ENCODE results near the gene EDIL3. TPM values are rescaled to one million over a fixed set of nuclear protein-coding genes. Genes with fewer than 3 reads are reported as not detected.

The EDIL3 gene
- total RNA-seq, 1 experiment from 2014 or later: not detected

DNA sequence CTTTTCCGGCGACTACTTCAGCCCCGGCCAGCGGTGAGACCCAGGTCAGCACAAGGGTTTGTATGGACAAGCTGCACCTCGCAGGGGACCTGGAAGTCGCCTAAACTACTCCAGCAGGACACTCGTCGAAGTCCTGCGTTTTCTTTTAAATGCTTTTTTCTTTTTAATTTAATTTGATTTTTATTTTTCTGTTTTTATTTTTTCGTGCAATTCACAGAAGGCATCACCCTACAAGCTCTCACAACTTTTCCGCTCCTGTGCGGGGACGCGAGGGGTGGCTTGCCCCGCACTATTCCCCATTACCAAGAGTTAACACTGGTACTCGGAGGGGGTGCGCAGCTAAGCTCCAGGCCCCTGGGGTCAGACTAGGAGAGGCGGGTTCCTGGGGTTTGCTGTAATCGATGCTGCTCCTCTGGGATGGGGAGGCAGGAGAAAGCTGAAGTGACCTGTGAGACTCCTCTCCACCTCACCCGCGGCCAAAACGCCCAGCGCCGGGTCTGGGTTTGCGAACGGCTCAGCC lies 1.3 kb downstream of the EDIL3 start:
- Histone ChIP-seq H3K4me1 (no peaks in the 10 kb centered on the region), H3K36me3 (ENCODE audit: control insufficient read depth, insufficient read depth, low read length) (no peaks in the 10 kb centered on the region), H3K9me3 (no peaks in the 10 kb centered on the region), H3K4me3 (ENCODE audit: low read depth, low read length) (no peak overlapping the region), H3K27me3 (replicated peaks; ENCODE audit: control insufficient read depth, insufficient read depth, low read length) (no peaks in the 10 kb centered on the region)
- BruUV-seq (replicated peaks): no TSS peak
- TF ChIP-seq, protein P1, sequence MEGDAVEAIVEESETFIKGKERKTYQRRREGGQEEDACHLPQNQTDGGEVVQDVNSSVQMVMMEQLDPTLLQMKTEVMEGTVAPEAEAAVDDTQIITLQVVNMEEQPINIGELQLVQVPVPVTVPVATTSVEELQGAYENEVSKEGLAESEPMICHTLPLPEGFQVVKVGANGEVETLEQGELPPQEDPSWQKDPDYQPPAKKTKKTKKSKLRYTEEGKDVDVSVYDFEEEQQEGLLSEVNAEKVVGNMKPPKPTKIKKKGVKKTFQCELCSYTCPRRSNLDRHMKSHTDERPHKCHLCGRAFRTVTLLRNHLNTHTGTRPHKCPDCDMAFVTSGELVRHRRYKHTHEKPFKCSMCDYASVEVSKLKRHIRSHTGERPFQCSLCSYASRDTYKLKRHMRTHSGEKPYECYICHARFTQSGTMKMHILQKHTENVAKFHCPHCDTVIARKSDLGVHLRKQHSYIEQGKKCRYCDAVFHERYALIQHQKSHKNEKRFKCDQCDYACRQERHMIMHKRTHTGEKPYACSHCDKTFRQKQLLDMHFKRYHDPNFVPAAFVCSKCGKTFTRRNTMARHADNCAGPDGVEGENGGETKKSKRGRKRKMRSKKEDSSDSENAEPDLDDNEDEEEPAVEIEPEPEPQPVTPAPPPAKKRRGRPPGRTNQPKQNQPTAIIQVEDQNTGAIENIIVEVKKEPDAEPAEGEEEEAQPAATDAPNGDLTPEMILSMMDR (IDR thresholded peaks at IDR 0.05; ENCODE audit: insufficient read depth in 1 of 2, low read depth in 1 of 2, low read length in 1 of 2, severe bottlenecking in 1 of 2, unreplicated experiment in 1 of 2): no peak
- no peak for DNase-seq
- Mint-ChIP-seq H3K4me3 (ENCODE audit: unreplicated experiment) (peak overlapping the region; percentile 68), H3K27me3 (ENCODE audit: insufficient read depth, unreplicated experiment) (peaks cover 23% of the 10 kb centered on the region), H3K36me3 (ENCODE audit: insufficient read depth, unreplicated experiment) (no peaks in the 10 kb centered on the region), H3K27ac (ENCODE audit: unreplicated experiment) (no peak overlapping the region), H3K9me3 (ENCODE audit: unreplicated experiment) (no peaks in the 10 kb centered on the region), H3K4me1 (ENCODE audit: low read depth, unreplicated experiment) (peaks cover 6% of the 10 kb centered on the region)
- intact Hi-C loops (cut with micrococcal nuclease; ENCODE audit: unreplicated experiment): loop anchor here (2.0 to 5.0 kb wide), 2 partner anchors 54 to 665 kb away; no protein-coding TSS in a partner anchor
- ChIA-PET CTCF (no interaction called here), POLR2A (no interaction called here)

DNA sequence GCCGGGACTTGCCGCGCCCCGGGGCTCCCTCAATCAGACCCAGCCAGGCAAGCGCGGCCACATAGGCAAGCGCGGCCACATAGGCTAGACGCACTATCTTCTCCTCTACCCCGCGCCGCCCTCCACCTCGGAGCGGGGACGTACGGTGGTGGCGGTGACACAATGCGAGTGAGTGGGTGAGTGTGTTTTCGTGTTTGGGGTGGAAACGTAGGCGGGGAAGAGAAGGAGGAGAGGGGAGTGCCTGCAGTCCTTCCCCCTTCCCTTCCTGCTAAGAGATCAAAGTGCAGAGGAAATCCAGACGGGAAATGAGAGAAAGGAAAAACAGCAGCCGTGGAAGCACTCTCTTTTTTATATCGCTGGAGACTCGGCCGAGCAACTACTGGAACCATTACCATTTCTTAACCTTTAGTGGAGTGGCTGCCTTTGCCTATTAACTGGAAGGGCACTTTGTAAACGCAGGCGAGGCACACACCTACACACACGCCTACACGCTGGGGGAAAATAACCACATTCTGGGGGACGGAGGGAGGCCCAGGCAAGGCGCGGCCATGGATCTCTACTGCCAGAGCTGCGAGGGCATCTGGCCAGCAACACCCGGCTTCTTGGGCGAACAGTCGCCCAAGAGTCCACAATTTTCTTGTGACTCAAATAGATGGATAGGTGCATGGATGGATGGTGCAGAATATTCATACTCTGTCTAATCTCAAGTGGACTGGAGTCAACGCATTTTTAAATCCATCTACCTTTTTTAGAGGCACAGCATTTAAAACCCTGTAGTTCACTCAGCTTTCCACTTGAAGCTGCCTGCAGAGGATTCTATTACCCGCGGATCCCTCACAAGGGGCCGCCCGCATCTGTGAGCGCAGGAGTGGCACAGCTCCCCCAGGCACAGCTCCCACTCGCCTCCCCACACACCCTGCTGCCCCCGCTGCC lies 2.1 kb downstream of the EDIL3 start:
- H3K9me3 Mint-ChIP-seq (ENCODE audit: unreplicated experiment): no peaks in the 10 kb centered on the region
- H3K4me1 ChIP-seq: no peaks in the 10 kb centered on the region
- H3K27me3 Mint-ChIP-seq (ENCODE audit: insufficient read depth, unreplicated experiment): peaks cover 23% of the 10 kb centered on the region
- H3K27ac Mint-ChIP-seq (ENCODE audit: unreplicated experiment): no peak overlapping the region
- intact Hi-C loops (cut with micrococcal nuclease; ENCODE audit: unreplicated experiment): loop anchor here (2.0 to 5.0 kb wide), 2 partner anchors 55 to 664 kb away; no protein-coding TSS in a partner anchor
- no peaks in the 10 kb centered on the region for H3K36me3 Mint-ChIP-seq (ENCODE audit: insufficient read depth, unreplicated experiment)
- no peaks in the 10 kb centered on the region for H3K36me3 ChIP-seq (ENCODE audit: control insufficient read depth, insufficient read depth, low read length)
- POLR2A ChIA-PET: no interaction called here
- no peaks in the 10 kb centered on the region for H3K27me3 ChIP-seq (replicated peaks; ENCODE audit: control insufficient read depth, insufficient read depth, low read length)
- BruUV-seq (replicated peaks): no TSS peak
- TF ChIP-seq, protein P1 (IDR thresholded peaks at IDR 0.05; ENCODE audit: insufficient read depth in 1 of 2, low read depth in 1 of 2, low read length in 1 of 2, severe bottlenecking in 1 of 2, unreplicated experiment in 1 of 2): no peak
- peaks cover 6% of the 10 kb centered on the region for H3K4me1 Mint-ChIP-seq (ENCODE audit: low read depth, unreplicated experiment)
- H3K9me3 ChIP-seq: no peaks in the 10 kb centered on the region
- H3K4me3 ChIP-seq (ENCODE audit: low read depth, low read length): peak overlapping the region; percentile 29
- CTCF ChIA-PET: no interaction called here
- peak; percentile 45 to 52 for DNase-seq
- peak overlapping the region; percentile 68 for H3K4me3 Mint-ChIP-seq (ENCODE audit: unreplicated experiment)

DNA sequence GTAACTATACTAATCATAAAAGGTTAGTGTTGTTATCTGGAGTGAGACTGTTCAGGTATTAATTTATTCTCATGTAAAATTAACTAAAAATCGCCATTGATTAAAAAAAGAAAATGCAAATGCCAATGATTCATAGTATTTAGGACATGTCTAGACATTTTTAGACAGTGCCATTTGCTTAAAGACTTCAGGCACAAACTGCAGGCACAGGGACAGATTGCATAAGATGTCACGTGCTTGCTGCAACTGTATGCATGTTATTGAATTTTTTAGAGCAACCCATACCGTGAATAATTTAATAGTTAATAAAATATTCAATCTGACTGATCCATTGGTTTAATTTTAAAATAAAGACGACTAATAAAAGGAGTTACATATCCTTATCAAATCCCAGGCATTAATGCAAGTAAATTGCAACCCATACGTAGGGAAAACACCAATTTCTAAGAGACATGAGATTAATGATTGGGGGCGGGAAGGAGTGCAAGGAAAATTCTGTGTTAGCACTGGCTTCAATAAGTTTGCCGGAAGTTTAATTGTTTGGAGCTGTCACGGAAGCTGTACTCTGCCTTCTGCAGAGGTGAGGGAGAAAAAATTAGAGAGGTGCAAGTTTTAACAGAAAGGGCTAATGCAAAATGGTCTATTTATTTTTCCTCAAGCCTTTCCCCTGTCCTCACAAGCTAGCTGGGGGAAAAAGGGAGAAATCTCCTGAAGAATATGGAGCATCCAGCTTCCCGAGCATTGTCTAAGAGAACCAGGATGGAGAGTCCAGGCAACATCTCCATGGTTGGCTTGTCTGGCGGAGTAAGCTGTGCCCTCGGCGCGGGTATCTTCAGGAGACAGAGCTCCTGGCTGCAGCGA lies 2.9 kb downstream of the EDIL3 start:
- no peaks in the 10 kb centered on the region for H3K9me3 Mint-ChIP-seq (ENCODE audit: unreplicated experiment)
- peaks cover 23% of the 10 kb centered on the region for H3K27me3 Mint-ChIP-seq (ENCODE audit: insufficient read depth, unreplicated experiment)
- ChIA-PET POLR2A (no interaction called here), CTCF (no interaction called here)
- H3K4me3 Mint-ChIP-seq (ENCODE audit: unreplicated experiment): peak overlapping the region; percentile 68
- DNase-seq: no peak
- no TSS peak for BruUV-seq (replicated peaks)
- no peaks in the 10 kb centered on the region for H3K36me3 Mint-ChIP-seq (ENCODE audit: insufficient read depth, unreplicated experiment)
- Histone ChIP-seq H3K4me1 (no peaks in the 10 kb centered on the region), H3K4me3 (ENCODE audit: low read depth, low read length) (peak overlapping the region; percentile 29), H3K9me3 (no peaks in the 10 kb centered on the region), H3K27me3 (replicated peaks; ENCODE audit: control insufficient read depth, insufficient read depth, low read length) (no peaks in the 10 kb centered on the region), H3K36me3 (ENCODE audit: control insufficient read depth, insufficient read depth, low read length) (no peaks in the 10 kb centered on the region)
- intact Hi-C loops (cut with micrococcal nuclease; ENCODE audit: unreplicated experiment): loop anchor here (2.0 to 5.0 kb wide), 2 partner anchors 56 to 663 kb away; no protein-coding TSS in a partner anchor
- TF ChIP-seq, protein P1 (IDR thresholded peaks at IDR 0.05; ENCODE audit: insufficient read depth in 1 of 2, low read depth in 1 of 2, low read length in 1 of 2, severe bottlenecking in 1 of 2, unreplicated experiment in 1 of 2): no peak
- peaks cover 6% of the 10 kb centered on the region for H3K4me1 Mint-ChIP-seq (ENCODE audit: low read depth, unreplicated experiment)
- no peak overlapping the region for H3K27ac Mint-ChIP-seq (ENCODE audit: unreplicated experiment)
